Anterior cingulate cortex (tissue), 58 donors: ENCODE results near the gene LY6G6F.
"Not testable (repeated sequence)": the region's sequence is repeated elsewhere in the genome, so short reads cannot be mapped to it uniquely, and the experiment has no call there.

ENCODE experiments used
- DNase-seq, 58 donors: peaks; one replicate each; lab custom pipeline; 2025; lab: John Stamatoyannopoulos, UW

The LY6G6F gene

GRCh38 chr6:31701666-31702404, 4.8 kb upstream of the LY6G6F start:
- no peak for DNase-seq

GRCh38 chr6:31702405-31702818, 4.3 kb upstream of the LY6G6F start:
- peak in 1 of 58 donors; percentile 30 for DNase-seq

GRCh38 chr6:31702819-31703716, 3.6 kb upstream of the LY6G6F start, which contains the start of gene ABHD16A:
ABHD16A (minus strand) TSS chr6:31703324; CDS start chr6:31703281, 43 bp downstream.
- DNase-seq: peak; percentile 78 to 98 (median 96)

GRCh38 chr6:31705931-31706330, 735 bp upstream of the LY6G6F start:
- DNase-seq: no peak

- no peak for DNase-seq
Observed at GRCh38 chr6:31707701-31708100, 1.0 kb downstream of the LY6G6F start.

- no peak for DNase-seq
Observed at GRCh38 chr6:31708224-31708623, 1.6 kb downstream of the LY6G6F start.

GRCh38 chr6:31709157-31709556, 2.5 kb downstream of the LY6G6F start:
- not testable (repeated sequence) for DNase-seq

GRCh38 chr6:31710523-31711219, 4.0 kb downstream of the LY6G6F start:
- no peak for DNase-seq

- no peak for DNase-seq
Observed at GRCh38 chr6:31711233-31711632, 4.6 kb downstream of the LY6G6F start.

GRCh38 chr6:31712296-31712695, 5.6 kb downstream of the LY6G6F start:
- no peak for DNase-seq

GRCh38 chr6:31713465-31713864, 6.8 kb downstream of the LY6G6F start:
- DNase-seq: no peak

- no peak for DNase-seq
Observed at GRCh38 chr6:31713991-31714684, 7.5 kb downstream of the LY6G6F start.

- no peak for DNase-seq
Observed at GRCh38 chr6:31715022-31715958, 8.6 kb downstream of the LY6G6F start, which contains the start of gene LY6G6D. LY6G6D (plus strand) TSS chr6:31715348; CDS start chr6:31715356, 8 bp downstream.

- DNase-seq: no peak
Observed at GRCh38 chr6:31717499-31718222, 11.0 kb downstream of the LY6G6F start.

GRCh38 chr6:31718265-31718664, 11.6 kb downstream of the LY6G6F start:
- no peak for DNase-seq

GRCh38 chr6:31719001-31719400, 12.3 kb downstream of the LY6G6F start:
- DNase-seq: no peak

- DNase-seq: no peak
Observed at GRCh38 chr6:31720196-31720770, 13.6 kb downstream of the LY6G6F start.
